GM18873 (cell line): ENCODE data around the gene MYO18B.

Experiments
- ATAC-seq: cut with Tn5 transposase; IDR thresholded peaks from one replicate; pipeline ENCODE4 v1.9.1; 2021; ENCODE audit warnings: mild to moderate bottlenecking, moderate library complexity, moderate number of reproducible peaks; ENCODE audit not compliant: unreplicated experiment, low FRiP score

Gene MYO18B

GRCh38 chr22:25766418-25766817, 24.4 kb downstream of the MYO18B start:
- no peak for ATAC-seq

GRCh38 chr22:25770333-25770732, 28.3 kb downstream of the MYO18B start:
- no peak for ATAC-seq

- ATAC-seq, result no peak
Measured at GRCh38 chr22:25772288-25772687, 30.3 kb downstream of the MYO18B start.

- no peak for ATAC-seq
Measured at GRCh38 chr22:25774575-25775026, 32.6 kb downstream of the MYO18B start.

- no peak for ATAC-seq
Measured at GRCh38 chr22:25775531-25775930, 33.5 kb downstream of the MYO18B start.

- ATAC-seq, result no peak
Measured at GRCh38 chr22:25777411-25777810, 35.4 kb downstream of the MYO18B start.

- ATAC-seq, result no peak
Measured at GRCh38 chr22:25777870-25778269, 35.9 kb downstream of the MYO18B start.

GRCh38 chr22:25779426-25779825, 37.4 kb downstream of the MYO18B start:
- ATAC-seq, result no peak

- no peak for ATAC-seq
Measured at GRCh38 chr22:25779890-25780289, 37.9 kb downstream of the MYO18B start.

GRCh38 chr22:25780673-25781072, 38.7 kb downstream of the MYO18B start:
- ATAC-seq, result no peak

- no peak for ATAC-seq
Measured at GRCh38 chr22:25781801-25782200, 39.8 kb downstream of the MYO18B start.

- no peak for ATAC-seq
Measured at GRCh38 chr22:25782831-25783230, 40.8 kb downstream of the MYO18B start.

GRCh38 chr22:25783856-25784255, 41.9 kb downstream of the MYO18B start:
- ATAC-seq, result no peak

GRCh38 chr22:25786165-25786564, 44.2 kb downstream of the MYO18B start:
- ATAC-seq, result no peak

GRCh38 chr22:25791556-25791955, 49.6 kb downstream of the MYO18B start:
- no peak for ATAC-seq

GRCh38 chr22:25795478-25795877, 53.5 kb downstream of the MYO18B start:
- ATAC-seq, result no peak

- no peak for ATAC-seq
Measured at GRCh38 chr22:25797498-25798290, 55.7 kb downstream of the MYO18B start.

- no peak for ATAC-seq
Measured at GRCh38 chr22:25800766-25801165, 58.8 kb downstream of the MYO18B start.

GRCh38 chr22:25802018-25802417, 60.0 kb downstream of the MYO18B start:
- ATAC-seq, result no peak

GRCh38 chr22:25804676-25805075, 62.7 kb downstream of the MYO18B start:
- no peak for ATAC-seq

GRCh38 chr22:25806579-25806978, 64.6 kb downstream of the MYO18B start:
- ATAC-seq, result no peak

- ATAC-seq, result no peak
Measured at GRCh38 chr22:25814685-25815084, 72.7 kb downstream of the MYO18B start.
